Measurements from ENCODE around the gene AHNAK. TPM values are rescaled to one million over a fixed set of nuclear protein-coding genes. Genes with fewer than 3 reads are reported as not detected.
"Not testable (repeated sequence)": the region's sequence is repeated elsewhere in the genome, so short reads cannot be mapped to it uniquely, and the experiment has no call there.

Gene AHNAK
- total RNA-seq, 1 experiment from 2014 or later, result 345 TPM

- no peaks in the 10 kb centered on the region for H3K36me3 ChIP-seq
Measured at GRCh38 chr11:62452261-62452660, 94.3 kb downstream of the AHNAK start.

GRCh38 chr11:62451241-62451621 is 95.4 kb downstream of the AHNAK start:
- H3K36me3 ChIP-seq, result no peaks in the 10 kb centered on the region
- H3K27me3 ChIP-seq (replicated peaks), result no peaks in the 10 kb centered on the region
- H3K27ac ChIP-seq, result no peak overlapping the region
- peaks cover 3% of the 10 kb centered on the region for H3K4me1 ChIP-seq (replicated peaks)
- DNase-seq (ENCODE audit: low read depth in 1 of 2, low spot score in 2 of 2), result no peak
- no peaks in the 10 kb centered on the region for H3K9me3 ChIP-seq (replicated peaks)
- no peak overlapping the region for H3K4me3 ChIP-seq

More at GRCh38 chr11:62452261-62452660, 94.3 kb downstream of the AHNAK start:
- H3K27ac ChIP-seq, result no peak overlapping the region
- H3K4me3 ChIP-seq, result no peak overlapping the region
- no peaks in the 10 kb centered on the region for H3K9me3 ChIP-seq (replicated peaks)
- peaks cover 3% of the 10 kb centered on the region for H3K4me1 ChIP-seq (replicated peaks)
- DNase-seq (ENCODE audit: low read depth in 1 of 2, low spot score in 2 of 2), result no peak
- H3K27me3 ChIP-seq (replicated peaks), result no peaks in the 10 kb centered on the region

- Histone ChIP-seq H3K4me3 (no peak overlapping the region), H3K9me3 (replicated peaks) (no peaks in the 10 kb centered on the region), H3K36me3 (no peaks in the 10 kb centered on the region), H3K27ac (no peak overlapping the region), H3K4me1 (replicated peaks) (peaks cover 8% of the 10 kb centered on the region), H3K27me3 (replicated peaks) (no peaks in the 10 kb centered on the region)
- no peak for DNase-seq (ENCODE audit: low read depth in 1 of 2, low spot score in 2 of 2)
Measured at GRCh38 chr11:62450543-62451240, 95.9 kb downstream of the AHNAK start.

GRCh38 chr11:62449912-62450311 is 96.7 kb downstream of the AHNAK start:
- not testable (repeated sequence) for DNase-seq (ENCODE audit: low read depth in 1 of 2, low spot score in 2 of 2); H3K36me3 ChIP-seq; H3K9me3 ChIP-seq (replicated peaks); H3K27ac ChIP-seq; H3K4me3 ChIP-seq; H3K27me3 ChIP-seq (replicated peaks)
- peaks cover 16% of the 10 kb centered on the region for H3K4me1 ChIP-seq (replicated peaks)

GRCh38 chr11:62449451-62449851 is 97.2 kb downstream of the AHNAK start:
- H3K9me3 ChIP-seq (replicated peaks), result no peaks in the 10 kb centered on the region
- no peak for DNase-seq (ENCODE audit: low read depth in 1 of 2, low spot score in 2 of 2)
- peaks cover 21% of the 10 kb centered on the region for H3K4me1 ChIP-seq (replicated peaks)
- no peak overlapping the region for H3K27ac ChIP-seq
- H3K36me3 ChIP-seq, result no peaks in the 10 kb centered on the region
- no peak overlapping the region for H3K4me3 ChIP-seq
- no peaks in the 10 kb centered on the region for H3K27me3 ChIP-seq (replicated peaks)

- H3K4me1 ChIP-seq (replicated peaks), result peaks cover 32% of the 10 kb centered on the region
- no peaks in the 10 kb centered on the region for H3K36me3 ChIP-seq
- H3K4me3 ChIP-seq, result no peak overlapping the region
- no peaks in the 10 kb centered on the region for H3K9me3 ChIP-seq (replicated peaks)
- H3K27me3 ChIP-seq (replicated peaks), result no peaks in the 10 kb centered on the region
- no peak overlapping the region for H3K27ac ChIP-seq
- no peak for DNase-seq (ENCODE audit: low read depth in 1 of 2, low spot score in 2 of 2)
Measured at GRCh38 chr11:62446091-62446490, 100.5 kb downstream of the AHNAK start.

GRCh38 chr11:62445314-62445740 is 101.3 kb downstream of the AHNAK start:
- H3K9me3 ChIP-seq (replicated peaks), result no peaks in the 10 kb centered on the region; the same call in 1 of the 2 replicates
- H3K27me3 ChIP-seq (replicated peaks), result no peaks in the 10 kb centered on the region
- H3K4me3 ChIP-seq, result no peak overlapping the region
- peaks cover 38% of the 10 kb centered on the region for H3K4me1 ChIP-seq (replicated peaks)
- peak in 1 of 2 experiments; percentile 79 for DNase-seq (ENCODE audit: low read depth in 1 of 2, low spot score in 2 of 2)
- H3K27ac ChIP-seq, result peak overlapping the region; percentile 65; the same call in 1 of the 2 replicates
- no peaks in the 10 kb centered on the region for H3K36me3 ChIP-seq

- no peaks in the 10 kb centered on the region for H3K36me3 ChIP-seq
- DNase-seq (ENCODE audit: low read depth in 1 of 2, low spot score in 2 of 2), result peak in 1 of 2 experiments; percentile 34
- H3K27ac ChIP-seq, result peak overlapping the region; percentile 65
- H3K4me1 ChIP-seq (replicated peaks), result peaks cover 43% of the 10 kb centered on the region
- H3K27me3 ChIP-seq (replicated peaks), result no peaks in the 10 kb centered on the region
- H3K4me3 ChIP-seq, result peak overlapping the region; percentile 38
- no peaks in the 10 kb centered on the region; the same call in 1 of the 2 replicates for H3K9me3 ChIP-seq (replicated peaks)
Measured at GRCh38 chr11:62444835-62445234, 101.8 kb downstream of the AHNAK start.

GRCh38 chr11:62444236-62444833 is 102.3 kb downstream of the AHNAK start:
- Histone ChIP-seq H3K27ac (peak overlapping the region; percentile 65), H3K9me3 (replicated peaks) (no peaks in the 10 kb centered on the region; the same call in 1 of the 2 replicates), H3K27me3 (replicated peaks) (no peaks in the 10 kb centered on the region), H3K4me1 (replicated peaks) (peaks cover 43% of the 10 kb centered on the region), H3K36me3 (no peaks in the 10 kb centered on the region), H3K4me3 (peak overlapping the region; percentile 38)
- DNase-seq (ENCODE audit: low read depth in 1 of 2, low spot score in 2 of 2), result peak; percentile 74 to 84

- DNase-seq (ENCODE audit: low read depth in 1 of 2, low spot score in 2 of 2), result no peak
- Histone ChIP-seq H3K27me3 (replicated peaks) (no peaks in the 10 kb centered on the region), H3K4me3 (peak overlapping the region; percentile 38), H3K27ac (peak overlapping the region; percentile 65), H3K4me1 (replicated peaks) (peaks cover 43% of the 10 kb centered on the region), H3K36me3 (no peaks in the 10 kb centered on the region), H3K9me3 (replicated peaks) (no peaks in the 10 kb centered on the region; the same call in 1 of the 2 replicates)
Measured at GRCh38 chr11:62443390-62444235, 103.0 kb downstream of the AHNAK start.

GRCh38 chr11:62439785-62440602 is 106.6 kb downstream of the AHNAK start:
- peak in 1 of 2 experiments; percentile 53 for DNase-seq (ENCODE audit: low read depth in 1 of 2, low spot score in 2 of 2)
- peak overlapping the region; percentile 58 for H3K27ac ChIP-seq
- no peaks in the 10 kb centered on the region for H3K27me3 ChIP-seq (replicated peaks)
- no peak overlapping the region for H3K4me3 ChIP-seq
- peaks cover 30% of the 10 kb centered on the region for H3K4me1 ChIP-seq (replicated peaks)
- H3K36me3 ChIP-seq, result no peaks in the 10 kb centered on the region
- H3K9me3 ChIP-seq (replicated peaks), result no peaks in the 10 kb centered on the region; the same call in 1 of the 2 replicates

GRCh38 chr11:62438641-62439040 is 108.0 kb downstream of the AHNAK start:
- no peak for DNase-seq (ENCODE audit: low read depth in 1 of 2, low spot score in 2 of 2)
- no peaks in the 10 kb centered on the region for H3K27me3 ChIP-seq (replicated peaks)
- no peaks in the 10 kb centered on the region for H3K36me3 ChIP-seq
- no peak overlapping the region for H3K27ac ChIP-seq
- peaks cover 21% of the 10 kb centered on the region for H3K4me1 ChIP-seq (replicated peaks)
- no peaks in the 10 kb centered on the region; the same call in 1 of the 2 replicates for H3K9me3 ChIP-seq (replicated peaks)
- H3K4me3 ChIP-seq, result no peak overlapping the region

- Histone ChIP-seq H3K27me3 (replicated peaks) (no peaks in the 10 kb centered on the region), H3K27ac (no peak overlapping the region), H3K4me3 (no peak overlapping the region), H3K9me3 (replicated peaks) (no peaks in the 10 kb centered on the region; the same call in 1 of the 2 replicates), H3K4me1 (replicated peaks) (peaks cover 23% of the 10 kb centered on the region), H3K36me3 (no peaks in the 10 kb centered on the region)
- DNase-seq (ENCODE audit: low read depth in 1 of 2, low spot score in 2 of 2), result no peak
Measured at GRCh38 chr11:62437616-62438015, 109.0 kb downstream of the AHNAK start.
